ENCODE results near the gene CC2D1B. TPM values are rescaled to one million over a fixed set of nuclear protein-coding genes. Genes with fewer than 3 reads are reported as not detected.

CC2D1B gene, protein sequence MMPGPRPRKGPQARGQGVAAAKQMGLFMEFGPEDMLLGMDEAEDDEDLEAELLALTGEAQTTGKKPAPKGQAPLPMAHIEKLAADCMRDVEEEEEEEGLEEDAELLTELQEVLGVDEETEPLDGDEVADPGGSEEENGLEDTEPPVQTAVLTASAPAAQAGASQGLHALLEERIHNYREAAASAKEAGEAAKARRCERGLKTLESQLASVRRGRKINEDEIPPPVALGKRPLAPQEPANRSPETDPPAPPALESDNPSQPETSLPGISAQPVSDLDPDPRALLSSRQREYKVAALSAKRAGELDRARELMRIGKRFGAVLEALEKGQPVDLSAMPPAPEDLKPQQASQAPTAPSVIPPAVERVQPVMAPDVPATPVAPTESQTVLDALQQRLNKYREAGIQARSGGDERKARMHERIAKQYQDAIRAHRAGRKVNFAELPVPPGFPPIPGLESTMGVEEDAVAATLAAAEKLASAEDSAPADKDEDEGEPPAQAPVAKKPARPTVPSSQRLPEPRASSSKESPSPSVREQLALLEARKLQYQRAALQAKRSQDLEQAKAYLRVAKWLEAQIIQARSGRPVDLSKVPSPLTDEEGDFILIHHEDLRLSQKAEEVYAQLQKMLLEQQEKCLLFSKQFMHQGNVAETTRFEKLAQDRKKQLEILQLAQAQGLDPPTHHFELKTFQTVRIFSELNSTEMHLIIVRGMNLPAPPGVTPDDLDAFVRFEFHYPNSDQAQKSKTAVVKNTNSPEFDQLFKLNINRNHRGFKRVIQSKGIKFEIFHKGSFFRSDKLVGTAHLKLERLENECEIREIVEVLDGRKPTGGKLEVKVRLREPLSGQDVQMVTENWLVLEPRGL
- 13.6 TPM for polyA plus RNA-seq (2013, experiment 1 of 2)
- 12.0 TPM for polyA plus RNA-seq (2013, experiment 2 of 2)

DNA sequence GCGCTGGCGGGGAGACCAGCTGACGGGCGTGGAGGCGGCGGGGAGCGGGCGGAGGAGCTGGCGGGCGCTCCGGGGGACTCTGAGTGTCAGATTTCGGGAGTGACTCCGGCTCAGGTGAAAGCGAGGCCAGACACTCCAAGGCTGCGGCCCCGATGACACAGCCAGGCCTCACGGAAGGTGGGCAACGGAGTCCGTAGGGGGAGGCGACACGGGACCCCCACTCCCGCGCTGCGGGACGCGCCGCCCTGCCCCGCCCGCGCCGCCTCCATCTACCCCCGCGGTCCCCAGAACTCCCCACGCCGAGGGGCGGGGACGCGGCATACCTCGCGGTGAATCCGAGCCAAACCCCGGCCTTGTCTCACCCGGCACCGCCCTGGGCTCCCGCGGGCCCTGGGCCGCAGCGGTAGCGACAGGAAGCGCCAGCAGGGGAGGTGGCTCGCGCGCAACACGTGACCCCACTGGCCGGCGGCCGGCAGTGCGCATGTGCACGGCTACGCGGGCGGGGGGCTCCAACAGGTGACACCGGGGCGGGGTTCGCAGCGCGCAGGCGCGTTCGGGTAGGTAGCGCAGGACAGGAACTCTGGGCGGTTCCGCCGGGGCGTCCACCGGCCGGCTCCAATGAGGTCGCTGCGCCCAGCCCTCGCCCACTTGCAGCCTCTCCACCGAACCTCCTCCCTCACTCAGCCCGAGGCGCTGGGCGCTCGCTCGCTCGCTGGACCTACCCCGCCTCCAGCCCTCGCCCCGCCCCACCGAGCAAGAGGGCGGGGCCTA lies at the start of gene CC2D1B:
CC2D1B (minus strand) TSS at position 460 of the 771 bp plus-strand sequence. CDS start 1,585 bp downstream, outside the sequence.
- Histone ChIP-seq H3K4me1 (ENCODE audit: insufficient read depth, low read length) (peaks cover 8% of the 10 kb centered on the region), H3K36me3 (ENCODE audit: insufficient read depth, low read length) (peaks cover 27% of the 10 kb centered on the region), H3K9ac (ENCODE audit: low read depth, low read length) (peak within 1 kb of the TSS; percentile 82), H3K9me3 (ENCODE audit: insufficient read depth, low read depth, low read length) (no peaks in the 10 kb centered on the region), H3K27me3 (ENCODE audit: insufficient read depth, low read length) (no peaks in the 10 kb centered on the region), H3K27ac (ENCODE audit: low read depth, low read length) (peak within 1 kb of the TSS; percentile 92), H3K4me3 (ENCODE audit: low read length) (peak within 1 kb of the TSS; percentile 89)
- WGBS, result under 1% methylated on average over 92 of the region's 92 CpGs

DNA sequence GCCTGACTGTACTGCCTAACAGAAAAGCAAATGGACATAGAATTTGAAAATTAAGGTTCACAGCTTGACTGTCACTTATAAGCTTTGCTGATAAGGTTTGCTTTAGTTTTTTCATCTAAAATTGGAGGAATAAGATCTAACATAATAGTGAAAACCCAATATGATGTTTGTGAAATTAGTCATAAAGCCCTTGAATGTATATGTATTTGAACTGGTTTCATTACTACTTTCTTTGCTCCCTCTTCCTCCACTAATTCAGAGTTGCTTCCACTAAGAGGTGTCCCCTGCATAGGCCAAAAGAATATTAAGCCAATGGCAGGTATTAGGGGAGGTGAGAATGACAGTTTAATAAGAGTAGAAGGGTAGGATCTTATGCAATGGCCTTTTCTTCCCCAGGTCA lies 48.9 kb upstream of the CC2D1B start:
- H3K9ac ChIP-seq (ENCODE audit: low read depth, low read length), result no peak overlapping the region
- peaks cover 93% of the 10 kb centered on the region for H3K36me3 ChIP-seq (ENCODE audit: insufficient read depth, low read length)
- H3K4me3 ChIP-seq (ENCODE audit: low read length), result no peak overlapping the region
- no peaks in the 10 kb centered on the region for H3K27me3 ChIP-seq (ENCODE audit: insufficient read depth, low read length)
- no peaks in the 10 kb centered on the region for H3K4me1 ChIP-seq (ENCODE audit: insufficient read depth, low read length)
- H3K9me3 ChIP-seq (ENCODE audit: insufficient read depth, low read depth, low read length), result no peaks in the 10 kb centered on the region
- H3K27ac ChIP-seq (ENCODE audit: low read depth, low read length), result no peak overlapping the region

DNA sequence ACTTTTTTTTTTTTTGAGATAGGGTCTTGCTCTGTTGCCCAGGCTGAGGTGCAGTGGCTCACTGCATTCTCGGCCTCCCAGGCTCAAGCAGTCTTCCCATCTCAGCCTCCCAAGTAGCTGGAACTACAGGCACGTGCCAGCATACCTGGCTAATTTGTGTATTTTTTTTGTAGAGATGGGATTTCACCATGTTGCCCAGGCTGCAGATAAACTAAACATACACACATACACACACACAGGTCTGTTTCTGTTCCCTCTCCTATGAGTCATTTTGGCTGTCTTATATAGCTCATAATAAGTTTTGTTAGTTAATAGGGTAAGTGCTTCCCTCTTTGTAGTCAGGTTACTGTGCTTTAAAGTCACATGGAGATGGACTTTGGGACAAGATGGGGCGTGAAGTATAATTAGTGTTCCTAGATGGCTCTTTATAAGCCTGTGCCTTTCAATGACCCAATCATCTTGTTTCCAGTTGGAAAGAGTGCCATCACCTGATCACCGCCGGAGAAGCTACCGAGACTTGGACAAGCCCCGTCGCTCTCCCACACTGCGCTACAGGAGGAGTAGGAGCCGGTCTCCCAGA lies 47.5 kb upstream of the CC2D1B start:
- no peaks in the 10 kb centered on the region for H3K9me3 ChIP-seq (ENCODE audit: insufficient read depth, low read depth, low read length)

DNA sequence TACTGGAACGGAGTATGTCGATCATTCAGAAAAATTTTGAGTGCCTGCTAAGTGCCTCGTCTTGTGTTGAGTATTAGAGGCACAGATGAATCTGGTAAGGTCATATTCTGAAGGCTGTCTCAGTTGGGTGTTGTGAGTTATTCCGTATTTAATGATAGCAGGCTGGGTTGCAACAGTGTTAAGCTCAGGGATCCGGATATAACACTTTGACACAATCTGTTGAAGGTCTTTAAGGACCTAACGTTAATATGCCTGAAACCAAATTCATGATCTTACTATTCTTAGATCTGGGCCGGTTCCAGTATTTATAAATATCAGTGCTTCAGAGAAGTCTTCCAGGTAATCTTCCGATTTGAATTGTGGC lies 39.0 kb upstream of the CC2D1B start:
- Histone ChIP-seq H3K4me1 (ENCODE audit: insufficient read depth, low read length) (peaks cover 11% of the 10 kb centered on the region; the same call in 1 of the 2 replicates), H3K36me3 (ENCODE audit: insufficient read depth, low read length) (peaks cover 57% of the 10 kb centered on the region), H3K4me3 (ENCODE audit: low read length) (peak overlapping the region; percentile 96), H3K9ac (ENCODE audit: low read depth, low read length) (peak overlapping the region; percentile 97), H3K27me3 (ENCODE audit: insufficient read depth, low read length) (no peaks in the 10 kb centered on the region), H3K27ac (ENCODE audit: low read depth, low read length) (peak overlapping the region; percentile 99), H3K9me3 (ENCODE audit: insufficient read depth, low read depth, low read length) (no peaks in the 10 kb centered on the region)
- WGBS, result 2% methylated on average over 8 of the region's 8 CpGs

More for the DNA sequence above, 47.5 kb upstream of the CC2D1B start:
- peaks cover 97% of the 10 kb centered on the region for H3K36me3 ChIP-seq (ENCODE audit: insufficient read depth, low read length)
- H3K27ac ChIP-seq (ENCODE audit: low read depth, low read length), result no peak overlapping the region
- no peaks in the 10 kb centered on the region for H3K27me3 ChIP-seq (ENCODE audit: insufficient read depth, low read length)
- WGBS, result 96% methylated on average over 9 of the region's 10 CpGs
- no peak overlapping the region for H3K9ac ChIP-seq (ENCODE audit: low read depth, low read length)
- H3K4me3 ChIP-seq (ENCODE audit: low read length), result no peak overlapping the region
- H3K4me1 ChIP-seq (ENCODE audit: insufficient read depth, low read length), result no peaks in the 10 kb centered on the region

DNA sequence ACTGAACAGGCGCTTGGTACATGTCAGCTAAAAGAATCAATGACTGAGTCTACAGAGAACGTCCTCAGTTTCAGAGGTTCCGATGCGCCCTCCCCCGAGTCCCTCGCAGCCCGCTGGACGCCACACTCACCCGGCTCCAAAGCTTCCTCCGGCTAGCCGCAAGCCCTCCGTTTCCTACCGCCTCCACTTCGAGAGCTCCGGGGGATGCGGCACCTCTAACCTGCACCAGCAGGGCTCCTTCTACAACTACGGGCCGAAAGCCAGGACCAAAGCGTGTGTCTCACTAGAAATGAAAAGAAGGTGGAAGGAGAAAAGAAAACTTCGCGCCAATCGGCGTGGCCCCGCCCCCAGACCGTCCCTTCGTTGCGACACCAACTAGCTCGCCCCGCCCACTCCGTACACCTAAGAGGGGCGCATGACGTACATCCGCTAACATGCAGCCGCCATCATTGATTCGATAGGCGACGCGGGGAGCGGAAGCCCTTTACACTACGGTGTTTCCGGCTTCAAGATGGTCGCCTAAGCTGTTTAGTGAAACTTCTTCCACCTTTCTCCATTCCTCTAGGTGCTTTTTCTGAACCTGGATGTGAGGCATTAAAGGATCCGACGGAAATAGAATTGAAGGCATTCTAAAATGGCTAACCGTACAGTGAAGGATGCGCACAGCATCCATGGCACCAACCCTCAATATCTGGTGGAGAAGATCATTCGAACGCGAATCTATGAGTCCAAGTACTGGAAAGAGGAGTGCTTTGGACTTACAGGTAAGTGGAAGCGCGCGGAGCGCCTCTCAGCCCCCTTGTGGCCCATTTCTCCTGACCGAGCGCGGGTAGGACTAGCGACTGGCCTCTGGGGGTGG lies 38.3 kb upstream of the CC2D1B start, which contains the start of the genes ORC1 and PRPF38A:
ORC1 (minus strand) TSS at position 308 of the 859 bp plus-strand sequence. CDS start 2,200 bp downstream, outside the sequence.
PRPF38A (plus strand) TSS at position 487 of the 859 bp plus-strand sequence; CDS start at position 635, 148 bp downstream.
- H3K4me1 ChIP-seq (ENCODE audit: insufficient read depth, low read length), result peaks cover 11% of the 10 kb centered on the region; the same call in 1 of the 2 replicates
- no peaks in the 10 kb centered on the region for H3K9me3 ChIP-seq (ENCODE audit: insufficient read depth, low read depth, low read length)
- under 1% methylated on average over 57 of the region's 57 CpGs for WGBS
- peak within 1 kb of the TSS; percentile 96 for H3K4me3 ChIP-seq (ENCODE audit: low read length)
- peaks cover 56% of the 10 kb centered on the region for H3K36me3 ChIP-seq (ENCODE audit: insufficient read depth, low read length)
- peak within 1 kb of the TSS; percentile 99 for H3K27ac ChIP-seq (ENCODE audit: low read depth, low read length)
- no peaks in the 10 kb centered on the region for H3K27me3 ChIP-seq (ENCODE audit: insufficient read depth, low read length)
- H3K9ac ChIP-seq (ENCODE audit: low read depth, low read length), result peak within 1 kb of the TSS; percentile 97

DNA sequence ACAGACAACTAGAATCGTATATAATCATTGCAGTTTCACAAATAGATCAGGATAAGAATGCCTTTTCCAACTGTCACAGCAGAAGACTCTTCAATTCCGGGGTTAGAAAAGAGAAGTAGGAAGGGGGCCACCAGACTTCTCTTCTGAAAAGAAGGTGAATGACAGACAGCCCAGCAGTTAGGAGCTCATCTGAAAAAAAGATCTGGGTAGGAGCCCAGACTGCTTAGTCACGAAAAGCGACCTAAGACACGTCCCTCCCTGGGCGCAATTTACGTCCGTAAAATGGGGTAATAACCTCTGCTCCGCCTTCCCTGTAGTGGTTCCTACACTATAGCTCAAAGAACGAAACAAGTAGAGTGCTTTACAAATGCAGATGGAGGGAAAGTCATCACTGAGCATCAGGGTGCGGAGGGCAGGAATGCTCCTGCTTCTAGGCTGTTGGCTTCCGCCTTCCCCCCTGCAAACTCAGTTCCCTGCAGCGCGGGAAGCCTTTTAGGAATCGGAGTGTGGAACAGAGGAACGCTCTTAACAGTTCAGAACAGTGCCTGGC lies 37.6 kb upstream of the CC2D1B start:
- peak overlapping the region; percentile 99 for H3K27ac ChIP-seq (ENCODE audit: low read depth, low read length)
- peak overlapping the region; percentile 97 for H3K9ac ChIP-seq (ENCODE audit: low read depth, low read length)
- H3K4me1 ChIP-seq (ENCODE audit: insufficient read depth, low read length), result peaks cover 11% of the 10 kb centered on the region; the same call in 1 of the 2 replicates
- no peaks in the 10 kb centered on the region for H3K27me3 ChIP-seq (ENCODE audit: insufficient read depth, low read length)
- peaks cover 52% of the 10 kb centered on the region for H3K36me3 ChIP-seq (ENCODE audit: insufficient read depth, low read length)
- H3K4me3 ChIP-seq (ENCODE audit: low read length), result peak overlapping the region; percentile 96
- H3K9me3 ChIP-seq (ENCODE audit: insufficient read depth, low read depth, low read length), result no peaks in the 10 kb centered on the region
- WGBS, result under 1% methylated on average over 16 of the region's 16 CpGs

DNA sequence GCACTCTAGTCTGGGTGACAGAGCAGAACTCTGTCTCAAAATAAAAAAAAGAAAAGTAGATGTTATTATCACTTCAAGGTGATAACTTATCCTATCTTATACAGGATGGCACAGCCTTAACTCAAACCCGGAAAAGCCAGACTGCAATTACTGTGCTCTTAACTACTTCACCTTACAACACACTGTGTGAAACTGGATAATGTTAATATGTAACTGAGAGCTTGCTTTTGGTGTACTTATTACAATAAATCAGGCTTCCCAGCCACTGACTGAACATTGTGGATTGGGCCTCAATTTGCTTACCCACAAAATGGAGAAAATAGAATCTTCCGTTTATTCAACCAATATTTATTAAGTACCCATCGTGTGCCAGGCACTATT lies 36.8 kb upstream of the CC2D1B start:
- H3K9ac ChIP-seq (ENCODE audit: low read depth, low read length), result peak overlapping the region; percentile 97; the same call in 1 of the 2 replicates
- H3K4me1 ChIP-seq (ENCODE audit: insufficient read depth, low read length), result peaks cover 11% of the 10 kb centered on the region; the same call in 1 of the 2 replicates
- no peaks in the 10 kb centered on the region for H3K9me3 ChIP-seq (ENCODE audit: insufficient read depth, low read depth, low read length)
- peak overlapping the region; percentile 96 for H3K4me3 ChIP-seq (ENCODE audit: low read length)
- peaks cover 49% of the 10 kb centered on the region for H3K36me3 ChIP-seq (ENCODE audit: insufficient read depth, low read length)
- H3K27ac ChIP-seq (ENCODE audit: low read depth, low read length), result no peak overlapping the region
- 100% methylated on average over 1 of the region's 3 CpGs for WGBS
- H3K27me3 ChIP-seq (ENCODE audit: insufficient read depth, low read length), result no peaks in the 10 kb centered on the region

DNA sequence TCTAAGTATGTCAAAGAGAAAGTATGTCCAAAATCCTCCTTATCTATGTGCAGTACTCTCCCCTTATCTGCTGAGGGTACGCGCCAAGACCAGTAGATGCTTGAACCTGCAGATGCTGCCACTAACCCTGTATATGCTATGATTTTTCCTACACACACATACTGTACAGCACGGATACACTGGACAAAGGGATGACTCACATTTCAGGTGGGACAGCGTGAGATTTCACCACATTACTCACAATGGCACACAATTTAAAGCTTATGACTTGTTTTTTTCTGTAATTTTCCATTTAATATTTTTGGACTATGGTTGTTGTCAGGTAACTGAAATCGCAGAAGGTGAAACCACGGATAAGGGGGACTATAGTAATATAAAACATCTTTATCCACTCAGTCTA lies 34.1 kb upstream of the CC2D1B start:
- Histone ChIP-seq H3K27ac (ENCODE audit: low read depth, low read length) (no peak overlapping the region), H3K9ac (ENCODE audit: low read depth, low read length) (no peak overlapping the region), H3K4me1 (ENCODE audit: insufficient read depth, low read length) (peaks cover 6% of the 10 kb centered on the region; the same call in 1 of the 2 replicates), H3K9me3 (ENCODE audit: insufficient read depth, low read depth, low read length) (no peaks in the 10 kb centered on the region), H3K27me3 (ENCODE audit: insufficient read depth, low read length) (no peaks in the 10 kb centered on the region), H3K36me3 (ENCODE audit: insufficient read depth, low read length) (peaks cover 63% of the 10 kb centered on the region), H3K4me3 (ENCODE audit: low read length) (no peak overlapping the region)
- 91% methylated on average over 5 of the region's 6 CpGs for WGBS

DNA sequence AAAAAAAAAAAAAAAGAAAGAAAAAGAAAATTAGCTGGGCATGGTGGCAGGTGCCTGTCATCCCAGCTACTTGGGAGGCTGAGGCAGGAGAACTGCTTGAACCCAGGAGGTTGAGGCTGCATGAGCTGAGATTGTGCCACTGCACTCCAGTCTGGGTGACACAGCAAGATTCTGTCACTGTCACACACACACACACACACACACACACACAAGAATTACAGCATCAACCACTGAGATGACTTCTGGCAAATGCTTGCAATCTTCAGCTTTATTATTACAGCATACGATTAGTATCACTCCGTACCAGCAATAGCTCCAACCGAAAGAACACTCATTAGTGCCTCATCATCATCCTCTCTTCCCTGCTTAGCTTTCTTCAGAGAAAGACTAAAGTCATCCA lies 33.6 kb upstream of the CC2D1B start:
- peaks cover 68% of the 10 kb centered on the region for H3K36me3 ChIP-seq (ENCODE audit: insufficient read depth, low read length)
- H3K27ac ChIP-seq (ENCODE audit: low read depth, low read length), result no peak overlapping the region
- no peaks in the 10 kb centered on the region for H3K27me3 ChIP-seq (ENCODE audit: insufficient read depth, low read length)
- peaks cover 6% of the 10 kb centered on the region; the same call in 1 of the 2 replicates for H3K4me1 ChIP-seq (ENCODE audit: insufficient read depth, low read length)
- WGBS, result 96% methylated on average over 3 of the region's 3 CpGs
- no peak overlapping the region for H3K4me3 ChIP-seq (ENCODE audit: low read length)
- H3K9me3 ChIP-seq (ENCODE audit: insufficient read depth, low read depth, low read length), result no peaks in the 10 kb centered on the region
- H3K9ac ChIP-seq (ENCODE audit: low read depth, low read length), result no peak overlapping the region
